Body of pancreas (tissue), 4 donors: ENCODE data around the gene GNAS-AS1.

Experiments
- CTCF ChIP-seq, 7 experiments: fragments of 450-650 bp in 4 of 7; fragments of 200-600 bp in 3 of 7; sonication (generic) in 3 of 7; IDR thresholded peaks; one replicate each; pipeline ENCODE4 v1.5.1; 2016 to 2019; ENCODE audit warnings: antibody characterized with exemption in 7 of 7
- POLR2A ChIP-seq, 3 donors: fragments of 450-650 bp; IDR thresholded peaks; one replicate each; pipeline ENCODE4 v1.6.1; 2016; ENCODE audit warnings: antibody characterized with exemption in 3 of 3, mild to moderate bottlenecking in 2 of 3

GRCh38 chr20:58784321-58785074 lies 66.2 kb downstream of the GNAS-AS1 start:
- TF ChIP-seq CTCF (IDR thresholded peaks at IDR 0.05) (no peak), POLR2A (IDR thresholded peaks at IDR 0.05) (no peak)
